Stomach (tissue), 9 donors: ENCODE data around the gene LRRC8B. TPM values are rescaled to one million over a fixed set of nuclear protein-coding genes. Genes with fewer than 3 reads are reported as not detected.

Experiments
- DNase-seq, 2 donors: peaks; one replicate each; pipeline versions ENCODE4 v3.0.0 to v3.0.0-alpha.2; 2013 to 2019
- H3K27ac ChIP-seq, 5 donors: fragments of 200-600 bp in 4 of 5; sonication (generic) in 4 of 5; one replicate each; pipeline ENCODE4 v1.5.1; 2013 to 2019; ENCODE audit warnings: mild to moderate bottlenecking in 1 of 5, moderate library complexity in 1 of 5
- H3K27me3 ChIP-seq, 3 donors: fragments of 200-600 bp; sonication (generic); one replicate each; pipeline ENCODE4 v1.5.1; 2017 to 2019; ENCODE audit warnings: mixed run types in 1 of 3
- H3K36me3 ChIP-seq, 4 donors: fragments of 200-600 bp; sonication (generic); 1 replicate in 3 of 4; 2 replicates in 1 of 4; pipeline ENCODE4 v1.5.1; 2016 to 2019
- H3K4me1 ChIP-seq, 4 donors: fragments of 200-600 bp; sonication (generic); one replicate each; pipeline ENCODE4 v1.5.1; 2016 to 2019
- H3K4me3 ChIP-seq, 4 donors: fragments of 200-600 bp; sonication (generic) in 3 of 4; one replicate each; pipeline ENCODE4 v1.5.1; 2016 to 2019; ENCODE audit warnings: mild to moderate bottlenecking in 1 of 4
- H3K9me3 ChIP-seq, 4 donors: fragments of 200-600 bp; sonication (generic); one replicate each; pipeline ENCODE4 v1.5.1; 2016 to 2019
- CTCF ChIP-seq, 7 experiments: fragments of 450-650 bp in 4 of 7; fragments of 200-600 bp in 3 of 7; sonication (generic) in 3 of 7; IDR thresholded peaks; one replicate each; pipeline ENCODE4 v1.5.1; 2016 to 2019; ENCODE audit warnings: antibody characterized with exemption in 7 of 7, control low read depth in 2 of 7, mild to moderate bottlenecking in 1 of 7
- EP300 ChIP-seq: sonication (generic); formaldehyde crosslinking; IDR thresholded peaks from one replicate; pipeline ENCODE4 v1.6.1; 2017; ENCODE audit warnings: antibody characterized with exemption
- POLR2A ChIP-seq, 4 donors: fragments of 450-650 bp; IDR thresholded peaks; one replicate each; pipeline ENCODE4 v1.6.1; 2016; ENCODE audit warnings: antibody characterized with exemption in 4 of 4, control low read depth in 2 of 4, mild to moderate bottlenecking in 1 of 4, moderate library complexity in 1 of 4
- POLR2AphosphoS5 ChIP-seq, 3 donors: sonication (generic); formaldehyde crosslinking; IDR thresholded peaks; one replicate each; pipeline ENCODE4 v1.6.1; 2016; ENCODE audit warnings: antibody characterized with exemption in 3 of 3
- WGBS, 5 donors: extraction: QIAGEN DNeasy Blood & Tissue Kit in 3 of 5; methylation state at CpG; one replicate each; pipeline versions ENCODE4 v1.1.5 to v1.1.7; 2013 to 2018; 5-methylcytosine and 5-hydroxymethylcytosine counted together
- intact Hi-C: fragments of 100-400 bp; cut with DNase I; formaldehyde crosslinking; loops from one replicate; pipeline ENCODE4 v1.15.1; 2023; ENCODE audit warnings: low total_unique reads
- polyA plus RNA-seq, 3 donors: library from polyadenylated mRNA; stranded (reverse); fragments of 200-250 nt; gene quantifications; one replicate each; pipeline ENCODE4 v1.2.3, GENCODE V29; 2013
- total RNA-seq, 5 donors: library from RNA; depleted of rRNA; stranded (reverse); fragments of >200 nt; gene quantifications; one replicate each; pipeline versions ENCODE4 v1.1.0 to v1.2.3, GENCODE V29; 2014 to 2016
- donor health status: healthy with polysubstance abuse.
- donor health status: Bipolar disorder and iron deficiency.
- donor health status: healthy.

Gene LRRC8B
- total and polyA plus RNA-seq, 8 donors = 1.2 to 27.4 (median 7.1) TPM

GRCh38 chr1:89529196-89529595 is 4.6 kb downstream of the LRRC8B start:
- no peak overlapping the region for H3K27ac ChIP-seq
- no peak overlapping the region for H3K4me3 ChIP-seq
- H3K36me3 ChIP-seq = no peaks in the 10 kb centered on the region
- DNase-seq = no peak
- no peaks in the 10 kb centered on the region for H3K9me3 ChIP-seq
- intact Hi-C loops = no loop called here
- H3K4me1 ChIP-seq = peaks cover 14 to 42% (median 25%) of the 10 kb centered on the region in 4 donors
- WGBS, 5 donors = 83 to 88% (median 85%) methylated on average over 2 of the region's 2 CpGs
- no peak for TF ChIP-seq EP300
- TF ChIP-seq POLR2AphosphoS5 (IDR thresholded peaks at IDR 0.05) = no peak
- TF ChIP-seq CTCF (IDR thresholded peaks at IDR 0.05) = no peak
- no peak for TF ChIP-seq POLR2A (IDR thresholded peaks at IDR 0.05)
- no peaks in the 10 kb centered on the region for H3K27me3 ChIP-seq

GRCh38 chr1:89530444-89531089 is 5.9 kb downstream of the LRRC8B start:
- no peak for TF ChIP-seq POLR2A (IDR thresholded peaks at IDR 0.05)
- TF ChIP-seq POLR2AphosphoS5 (IDR thresholded peaks at IDR 0.05) = no peak
- TF ChIP-seq CTCF (IDR thresholded peaks at IDR 0.05) = no peak
- TF ChIP-seq EP300 = no peak
- H3K9me3 ChIP-seq = no peaks in the 10 kb centered on the region
- H3K4me3 ChIP-seq = no peak overlapping the region
- intact Hi-C loops = no loop called here
- no peaks in the 10 kb centered on the region for H3K36me3 ChIP-seq
- no peak overlapping the region for H3K27ac ChIP-seq
- no peaks in the 10 kb centered on the region for H3K27me3 ChIP-seq
- no peak for DNase-seq
- peaks cover 12 to 37% (median 22%) of the 10 kb centered on the region in 4 donors for H3K4me1 ChIP-seq
- WGBS, 5 donors = 78 to 91% (median 87%) methylated on average over 8 of the region's 8 CpGs

- H3K4me3 ChIP-seq = no peak overlapping the region
- no peaks in the 10 kb centered on the region for H3K9me3 ChIP-seq
- H3K4me1 ChIP-seq = peaks cover 2 to 27% (median 13%) of the 10 kb centered on the region in 4 donors
- intact Hi-C loops = no loop called here
- no peak for DNase-seq
- no peak overlapping the region for H3K27ac ChIP-seq
- no peaks in the 10 kb centered on the region for H3K36me3 ChIP-seq
- WGBS, 5 donors = 86 to 97% (median 94%) methylated on average over 3 of the region's 3 CpGs
- TF ChIP-seq EP300 (no peak), POLR2A (IDR thresholded peaks at IDR 0.05) (no peak), POLR2AphosphoS5 (IDR thresholded peaks at IDR 0.05) (no peak), CTCF (IDR thresholded peaks at IDR 0.05) (no peak)
- H3K27me3 ChIP-seq = no peaks in the 10 kb centered on the region
Observed at GRCh38 chr1:89531480-89532139, 7.0 kb downstream of the LRRC8B start.

GRCh38 chr1:89532228-89532627 is 7.6 kb downstream of the LRRC8B start:
- TF ChIP-seq POLR2A (IDR thresholded peaks at IDR 0.05) (no peak), POLR2AphosphoS5 (IDR thresholded peaks at IDR 0.05) (no peak), EP300 (no peak), CTCF (IDR thresholded peaks at IDR 0.05) (no peak)
- peaks cover 0 to 20% (median 11%) of the 10 kb centered on the region in 4 donors for H3K4me1 ChIP-seq
- DNase-seq = no peak
- no peaks in the 10 kb centered on the region for H3K36me3 ChIP-seq
- 80 to 92% (median 88%) methylated on average over 4 of the region's 4 CpGs for WGBS, 5 donors
- intact Hi-C loops = no loop called here
- no peak overlapping the region for H3K27ac ChIP-seq
- no peaks in the 10 kb centered on the region for H3K27me3 ChIP-seq
- H3K4me3 ChIP-seq = no peak overlapping the region
- H3K9me3 ChIP-seq = no peaks in the 10 kb centered on the region
